ENCODE data around the gene NLRP9. TPM values are rescaled to one million over a fixed set of nuclear protein-coding genes. Genes with fewer than 3 reads are reported as not detected.

Gene NLRP9
- total RNA-seq, 1 experiment from 2014 or later = not detected

- TF ChIP-seq ZNF281 (CRISPR knock-in tag; IDR thresholded peaks at IDR 0.05) (no peak), E2F4 (CRISPR knock-in tag; IDR thresholded peaks at IDR 0.05; ENCODE audit: borderline replicate concordance, low read depth) (no peak), FOXK1 (CRISPR knock-in tag; IDR thresholded peaks at IDR 0.05) (no peak), OVOL2 (CRISPR knock-in tag; IDR thresholded peaks at IDR 0.05; ENCODE audit: borderline replicate concordance) (no peak), GABPB1 (CRISPR knock-in tag; IDR thresholded peaks at IDR 0.05) (no peak), HMGA2 (CRISPR knock-in tag; IDR thresholded peaks at IDR 0.05) (no peak)
These were observed 14.7 kb downstream of the NLRP9 start (continued) for GRCh38 chr19:55723491-55723890.

- CTCF ChIA-PET = no interaction called here
These were observed 17.4 kb downstream of the NLRP9 start for GRCh38 chr19:55720801-55721200.

More at GRCh38 chr19:55720801-55721200, 17.4 kb downstream of the NLRP9 start:
- no peak for DNase-seq (ENCODE audit: low spot score)
- Mint-ChIP-seq H3K36me3 (peaks cover 63% of the 10 kb centered on the region), H3K27me3 (ENCODE audit: low read depth) (peaks cover 20% of the 10 kb centered on the region), H3K4me3 (no peak overlapping the region), H3K4me1 (no peaks in the 10 kb centered on the region), H3K9me3 (peaks cover 82% of the 10 kb centered on the region), H3K27ac (no peak overlapping the region)
- TF ChIP-seq USF2 (CRISPR knock-in tag; IDR thresholded peaks at IDR 0.05) (no peak), ATF2 (CRISPR knock-in tag; IDR thresholded peaks at IDR 0.05; ENCODE audit: borderline replicate concordance, low read depth) (no peak), ZNF281 (CRISPR knock-in tag; IDR thresholded peaks at IDR 0.05) (no peak), IRF2 (CRISPR knock-in tag; IDR thresholded peaks at IDR 0.05; ENCODE audit: borderline replicate concordance, low read depth) (no peak), ATF1 (CRISPR knock-in tag; IDR thresholded peaks at IDR 0.05) (no peak), ZBTB21 (CRISPR knock-in tag; IDR thresholded peaks at IDR 0.05; ENCODE audit: borderline replicate concordance) (no peak), USF1 (CRISPR knock-in tag; IDR thresholded peaks at IDR 0.05) (no peak), TCF7 (CRISPR knock-in tag; IDR thresholded peaks at IDR 0.05; ENCODE audit: low read depth) (no peak), ERG (CRISPR knock-in tag; IDR thresholded peaks at IDR 0.05) (no peak), EMX1 (CRISPR knock-in tag; IDR thresholded peaks at IDR 0.05) (no peak), PREB (CRISPR knock-in tag; IDR thresholded peaks at IDR 0.05; ENCODE audit: borderline replicate concordance) (no peak)
- no peak for ATAC-seq
- POLR2A ChIA-PET = no interaction called here
